Testis (tissue), 3 donors: ENCODE data around the gene CXXC4. TPM values are rescaled to one million over a fixed set of nuclear protein-coding genes. Genes with fewer than 3 reads are reported as not detected.
A peak's percentile ranks its signal among the peaks of the same experiment; 100 is the strongest.

Experiments
- DNase-seq: peaks from one replicate; pipeline ENCODE4 v3.0.0-alpha.2; 2019
- H3K27ac ChIP-seq, 2 donors: fragments of 200-600 bp; sonication (generic); one replicate each; pipeline ENCODE4 v1.5.1; 2019
- H3K27me3 ChIP-seq: fragments of 200-600 bp; sonication (generic); one replicate; pipeline ENCODE4 v1.5.1; 2019
- H3K36me3 ChIP-seq: fragments of 200-600 bp; sonication (generic); one replicate; pipeline ENCODE4 v1.5.1; 2017; ENCODE audit warnings: low read depth; ENCODE audit errors: missing control alignments
- H3K4me1 ChIP-seq: fragments of 200-600 bp; sonication (generic); one replicate; pipeline ENCODE4 v1.5.1; 2019
- H3K4me3 ChIP-seq, 2 donors: fragments of 200-600 bp; sonication (generic); one replicate each; pipeline ENCODE4 v1.5.1; 2017 to 2019
- H3K9me3 ChIP-seq: fragments of 200-600 bp; sonication (generic); one replicate; pipeline ENCODE4 v1.5.1; 2017
- POLR2A ChIP-seq: fragments of 450-650 bp; IDR thresholded peaks from one replicate; pipeline ENCODE4 v1.6.1; 2017; ENCODE audit warnings: antibody characterized with exemption, mild to moderate bottlenecking, moderate library complexity
- WGBS, 2 donors: methylation state at CpG; one replicate each; pipeline ENCODE4 v1.1.5; 2018; 5-methylcytosine and 5-hydroxymethylcytosine counted together
- intact Hi-C: fragments of 100-400 bp; cut with DNase I; formaldehyde crosslinking; loops from one replicate; pipeline ENCODE4 v1.15.1; 2023; ENCODE audit warnings: low total_unique reads
- polyA plus RNA-seq: library from polyadenylated mRNA; stranded (reverse); fragments of 350-450 nt; fragmentation: Illumina TruSeq; extraction: RNeasy Lipid Tissue Mini Kit (QIAGEN cat#74804); gene quantifications from one replicate; pipeline ENCODE4 v1.2.3, GENCODE V29; 2014; ENCODE audit warnings: low read depth, low replicate concordance; ENCODE audit not compliant: insufficient read depth
- total RNA-seq, 2 donors: library from RNA; depleted of rRNA; stranded (reverse); fragments of >200 nt; gene quantifications; one replicate each; pipeline ENCODE4 v1.2.3, GENCODE V29; 2016
- TF ChIP-seq, protein P1 (sequence below), 3 experiments: fragments of 450-650 bp in 2 of 3; fragments of 200-600 bp in 1 of 3; sonication (generic) in 1 of 3; IDR thresholded peaks; one replicate each; pipeline ENCODE4 v1.5.1; 2016 to 2019; ENCODE audit warnings: antibody characterized with exemption in 3 of 3, mild to moderate bottlenecking in 2 of 3, moderate library complexity in 1 of 3

The CXXC4 gene
- total and polyA plus RNA-seq, 3 donors from 2014 or later: 3.7 to 10.2 (median 8.6) TPM

- TF ChIP-seq, protein P1, sequence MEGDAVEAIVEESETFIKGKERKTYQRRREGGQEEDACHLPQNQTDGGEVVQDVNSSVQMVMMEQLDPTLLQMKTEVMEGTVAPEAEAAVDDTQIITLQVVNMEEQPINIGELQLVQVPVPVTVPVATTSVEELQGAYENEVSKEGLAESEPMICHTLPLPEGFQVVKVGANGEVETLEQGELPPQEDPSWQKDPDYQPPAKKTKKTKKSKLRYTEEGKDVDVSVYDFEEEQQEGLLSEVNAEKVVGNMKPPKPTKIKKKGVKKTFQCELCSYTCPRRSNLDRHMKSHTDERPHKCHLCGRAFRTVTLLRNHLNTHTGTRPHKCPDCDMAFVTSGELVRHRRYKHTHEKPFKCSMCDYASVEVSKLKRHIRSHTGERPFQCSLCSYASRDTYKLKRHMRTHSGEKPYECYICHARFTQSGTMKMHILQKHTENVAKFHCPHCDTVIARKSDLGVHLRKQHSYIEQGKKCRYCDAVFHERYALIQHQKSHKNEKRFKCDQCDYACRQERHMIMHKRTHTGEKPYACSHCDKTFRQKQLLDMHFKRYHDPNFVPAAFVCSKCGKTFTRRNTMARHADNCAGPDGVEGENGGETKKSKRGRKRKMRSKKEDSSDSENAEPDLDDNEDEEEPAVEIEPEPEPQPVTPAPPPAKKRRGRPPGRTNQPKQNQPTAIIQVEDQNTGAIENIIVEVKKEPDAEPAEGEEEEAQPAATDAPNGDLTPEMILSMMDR (IDR thresholded peaks at IDR 0.05): no peak
- no peak for TF ChIP-seq POLR2A
- H3K36me3 ChIP-seq: no peaks in the 10 kb centered on the region
- DNase-seq: peak; percentile 87
- no peaks in the 10 kb centered on the region for H3K27me3 ChIP-seq
- intact Hi-C loops: no loop called here
- WGBS, 2 donors: 0% methylated on average over 19 to 55 of the region's 55 CpGs
- H3K4me3 ChIP-seq: peak overlapping the region; percentile 57 to 72
- H3K9me3 ChIP-seq: no peaks in the 10 kb centered on the region
- H3K4me1 ChIP-seq: peaks cover 5% of the 10 kb centered on the region
- peak overlapping the region; percentile 62 to 63 for H3K27ac ChIP-seq
Measured at GRCh38 chr4:104490770-104491480, 3.8 kb downstream of the CXXC4 start.

GRCh38 chr4:104490096-104490769 lies 4.5 kb downstream of the CXXC4 start:
- peak overlapping the region; percentile 57 to 72 for H3K4me3 ChIP-seq
- DNase-seq: peak; percentile 49
- WGBS, 2 donors: 32 to 34% methylated on average over 7 of the region's 7 CpGs
- H3K9me3 ChIP-seq: no peaks in the 10 kb centered on the region
- no peak for TF ChIP-seq POLR2A
- TF ChIP-seq, protein P1 (IDR thresholded peaks at IDR 0.05): no peak
- peak overlapping the region; percentile 62 to 63 for H3K27ac ChIP-seq
- H3K36me3 ChIP-seq: no peaks in the 10 kb centered on the region
- intact Hi-C loops: no loop called here
- H3K4me1 ChIP-seq: peaks cover 5% of the 10 kb centered on the region
- H3K27me3 ChIP-seq: no peaks in the 10 kb centered on the region

GRCh38 chr4:104489731-104490095 lies 5.0 kb downstream of the CXXC4 start:
- intact Hi-C loops: no loop called here
- Histone ChIP-seq H3K27me3 (no peaks in the 10 kb centered on the region), H3K9me3 (no peaks in the 10 kb centered on the region), H3K27ac (peak overlapping the region; percentile 7 to 62), H3K4me1 (peaks cover 5% of the 10 kb centered on the region), H3K4me3 (no peak overlapping the region), H3K36me3 (no peaks in the 10 kb centered on the region)
- no peak for TF ChIP-seq POLR2A
- TF ChIP-seq, protein P1 (IDR thresholded peaks at IDR 0.05): no peak
- DNase-seq: no peak

GRCh38 chr4:104488151-104488550 lies 6.5 kb downstream of the CXXC4 start:
- no peak for TF ChIP-seq POLR2A
- TF ChIP-seq, protein P1 (IDR thresholded peaks at IDR 0.05): no peak
- no peak overlapping the region for H3K27ac ChIP-seq
- peaks cover 3% of the 10 kb centered on the region for H3K4me1 ChIP-seq
- no peak overlapping the region for H3K4me3 ChIP-seq
- no peaks in the 10 kb centered on the region for H3K36me3 ChIP-seq
- intact Hi-C loops: no loop called here
- no peaks in the 10 kb centered on the region for H3K27me3 ChIP-seq
- WGBS, 2 donors: 64 to 73% methylated on average over 1 of the region's 1 CpG
- DNase-seq: no peak
- H3K9me3 ChIP-seq: no peaks in the 10 kb centered on the region
